ENCODE data around the gene EEFSEC.

The EEFSEC gene

GRCh38 chr3:128402998-128403397 lies 249.7 kb downstream of the EEFSEC start:
- Histone ChIP-seq H3K9ac (ENCODE audit: low read length) (no peak overlapping the region), H3K36me3 (ENCODE audit: control insufficient read depth, low read depth, low read length) (no peaks in the 10 kb centered on the region), H3K27me3 (ENCODE audit: control insufficient read depth, insufficient read depth, low read length) (no peaks in the 10 kb centered on the region), H3K9me3 (ENCODE audit: control insufficient read depth, low read depth, low read length) (no peaks in the 10 kb centered on the region), H3K4me3 (ENCODE audit: low read length) (no peak overlapping the region), H3K4me1 (ENCODE audit: control insufficient read depth, low read depth, low read length) (peaks cover 4% of the 10 kb centered on the region), H3K27ac (ENCODE audit: low read length) (no peak overlapping the region)

GRCh38 chr3:128404276-128405068 lies 251.2 kb downstream of the EEFSEC start:
- H3K27me3 ChIP-seq (ENCODE audit: control insufficient read depth, insufficient read depth, low read length), result no peaks in the 10 kb centered on the region
- no peak overlapping the region for H3K9ac ChIP-seq (ENCODE audit: low read length)
- no peak overlapping the region for H3K27ac ChIP-seq (ENCODE audit: low read length)
- peaks cover under 1% of the 10 kb centered on the region for H3K4me1 ChIP-seq (ENCODE audit: control insufficient read depth, low read depth, low read length)
- no peaks in the 10 kb centered on the region for H3K36me3 ChIP-seq (ENCODE audit: control insufficient read depth, low read depth, low read length)
- no peak overlapping the region for H3K4me3 ChIP-seq (ENCODE audit: low read length)
- no peaks in the 10 kb centered on the region for H3K9me3 ChIP-seq (ENCODE audit: control insufficient read depth, low read depth, low read length)

GRCh38 chr3:128405554-128406277 lies 252.4 kb downstream of the EEFSEC start:
- Histone ChIP-seq H3K4me1 (ENCODE audit: control insufficient read depth, low read depth, low read length) (no peaks in the 10 kb centered on the region), H3K4me3 (ENCODE audit: low read length) (no peak overlapping the region)

GRCh38 chr3:128407247-128407646 lies 254.0 kb downstream of the EEFSEC start:
- Histone ChIP-seq H3K36me3 (ENCODE audit: control insufficient read depth, low read depth, low read length) (no peaks in the 10 kb centered on the region), H3K27ac (ENCODE audit: low read length) (no peak overlapping the region), H3K27me3 (ENCODE audit: control insufficient read depth, insufficient read depth, low read length) (no peaks in the 10 kb centered on the region), H3K4me3 (ENCODE audit: low read length) (no peak overlapping the region), H3K9me3 (ENCODE audit: control insufficient read depth, low read depth, low read length) (no peaks in the 10 kb centered on the region), H3K4me1 (ENCODE audit: control insufficient read depth, low read depth, low read length) (peaks cover 2% of the 10 kb centered on the region), H3K9ac (ENCODE audit: low read length) (no peak overlapping the region)

More at GRCh38 chr3:128405554-128406277, 252.4 kb downstream of the EEFSEC start:
- no peaks in the 10 kb centered on the region for H3K36me3 ChIP-seq (ENCODE audit: control insufficient read depth, low read depth, low read length)
- no peak overlapping the region for H3K9ac ChIP-seq (ENCODE audit: low read length)
- H3K27me3 ChIP-seq (ENCODE audit: control insufficient read depth, insufficient read depth, low read length), result no peaks in the 10 kb centered on the region
- H3K27ac ChIP-seq (ENCODE audit: low read length), result no peak overlapping the region
- no peaks in the 10 kb centered on the region for H3K9me3 ChIP-seq (ENCODE audit: control insufficient read depth, low read depth, low read length)

- Histone ChIP-seq H3K4me1 (ENCODE audit: control insufficient read depth, low read depth, low read length) (peaks cover 9% of the 10 kb centered on the region), H3K27me3 (ENCODE audit: control insufficient read depth, insufficient read depth, low read length) (no peaks in the 10 kb centered on the region), H3K36me3 (ENCODE audit: control insufficient read depth, low read depth, low read length) (no peaks in the 10 kb centered on the region), H3K27ac (ENCODE audit: low read length) (no peak overlapping the region), H3K4me3 (ENCODE audit: low read length) (no peak overlapping the region), H3K9ac (ENCODE audit: low read length) (no peak overlapping the region), H3K9me3 (ENCODE audit: control insufficient read depth, low read depth, low read length) (no peaks in the 10 kb centered on the region)
Observed at GRCh38 chr3:128408012-128408692, 254.9 kb downstream of the EEFSEC start.

- no peak overlapping the region for H3K27ac ChIP-seq (ENCODE audit: low read length)
- H3K4me3 ChIP-seq (ENCODE audit: low read length), result no peak overlapping the region
- H3K4me1 ChIP-seq (ENCODE audit: control insufficient read depth, low read depth, low read length), result peaks cover 9% of the 10 kb centered on the region
- H3K36me3 ChIP-seq (ENCODE audit: control insufficient read depth, low read depth, low read length), result no peaks in the 10 kb centered on the region
- H3K27me3 ChIP-seq (ENCODE audit: control insufficient read depth, insufficient read depth, low read length), result no peaks in the 10 kb centered on the region
- no peak overlapping the region for H3K9ac ChIP-seq (ENCODE audit: low read length)
- H3K9me3 ChIP-seq (ENCODE audit: control insufficient read depth, low read depth, low read length), result no peaks in the 10 kb centered on the region
Observed at GRCh38 chr3:128408693-128409623, 255.7 kb downstream of the EEFSEC start.

GRCh38 chr3:128409624-128410581 lies 256.6 kb downstream of the EEFSEC start:
- Histone ChIP-seq H3K27me3 (ENCODE audit: control insufficient read depth, insufficient read depth, low read length) (no peaks in the 10 kb centered on the region), H3K27ac (ENCODE audit: low read length) (no peak overlapping the region), H3K9me3 (ENCODE audit: control insufficient read depth, low read depth, low read length) (no peaks in the 10 kb centered on the region), H3K4me1 (ENCODE audit: control insufficient read depth, low read depth, low read length) (peaks cover 9% of the 10 kb centered on the region), H3K4me3 (ENCODE audit: low read length) (no peak overlapping the region), H3K36me3 (ENCODE audit: control insufficient read depth, low read depth, low read length) (no peaks in the 10 kb centered on the region), H3K9ac (ENCODE audit: low read length) (no peak overlapping the region)

- Histone ChIP-seq H3K4me3 (ENCODE audit: low read length) (no peak overlapping the region), H3K9ac (ENCODE audit: low read length) (no peak overlapping the region), H3K4me1 (ENCODE audit: control insufficient read depth, low read depth, low read length) (peaks cover 9% of the 10 kb centered on the region), H3K27ac (ENCODE audit: low read length) (no peak overlapping the region), H3K36me3 (ENCODE audit: control insufficient read depth, low read depth, low read length) (no peaks in the 10 kb centered on the region), H3K9me3 (ENCODE audit: control insufficient read depth, low read depth, low read length) (no peaks in the 10 kb centered on the region), H3K27me3 (ENCODE audit: control insufficient read depth, insufficient read depth, low read length) (no peaks in the 10 kb centered on the region)
Observed at GRCh38 chr3:128410669-128411573, 257.6 kb downstream of the EEFSEC start.

- no peaks in the 10 kb centered on the region for H3K9me3 ChIP-seq (ENCODE audit: control insufficient read depth, low read depth, low read length)
- H3K4me3 ChIP-seq (ENCODE audit: low read length), result no peak overlapping the region
- no peak overlapping the region for H3K9ac ChIP-seq (ENCODE audit: low read length)
- no peaks in the 10 kb centered on the region for H3K36me3 ChIP-seq (ENCODE audit: control insufficient read depth, low read depth, low read length)
- H3K4me1 ChIP-seq (ENCODE audit: control insufficient read depth, low read depth, low read length), result peaks cover 9% of the 10 kb centered on the region
- no peak overlapping the region for H3K27ac ChIP-seq (ENCODE audit: low read length)
- H3K27me3 ChIP-seq (ENCODE audit: control insufficient read depth, insufficient read depth, low read length), result no peaks in the 10 kb centered on the region
Observed at GRCh38 chr3:128411574-128412064, 258.3 kb downstream of the EEFSEC start.

Measured in iPS-18a (cell line).